ENCODE measurements around the gene PIK3AP1. TPM values are rescaled to one million over a fixed set of nuclear protein-coding genes. Genes with fewer than 3 reads are reported as not detected.
A peak's percentile ranks its signal among the peaks of the same experiment; 100 is the strongest.

PIK3AP1 gene
- total RNA-seq, 1 donor from 2014 or later, result 5.4 TPM

DNA sequence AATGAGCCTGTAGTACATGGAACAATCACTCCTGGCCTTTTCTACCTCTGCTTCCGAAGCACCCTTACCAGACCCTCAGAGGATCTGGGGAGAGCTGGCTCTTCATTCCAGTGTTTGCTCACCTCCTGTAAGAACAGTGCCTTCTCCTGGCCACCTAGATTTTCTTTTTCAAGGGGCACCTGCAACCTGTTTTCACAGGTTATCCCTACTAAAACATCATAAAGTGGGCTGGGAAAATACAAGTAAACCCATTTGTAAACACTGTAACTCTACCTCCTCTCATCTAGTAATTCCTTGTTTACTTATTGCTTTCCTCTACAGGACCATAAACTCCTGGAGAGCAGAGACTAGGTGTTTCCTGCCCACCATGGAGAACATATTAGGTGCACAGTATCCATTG is 1.1 kb downstream of the PIK3AP1 start:
- Histone ChIP-seq H3K9me3 (replicated peaks) (no peaks in the 10 kb centered on the region), H3K36me3 (no peaks in the 10 kb centered on the region), H3K4me3 (peak overlapping the region; percentile 71), H3K4me1 (peaks cover 14% of the 10 kb centered on the region), H3K27ac (replicated peaks) (no peak overlapping the region), H3K27me3 (ENCODE audit: low read depth) (peaks cover 12% of the 10 kb centered on the region)
- intact Hi-C loops (cut with micrococcal nuclease), result no loop called here
- TF ChIP-seq, protein P1, sequence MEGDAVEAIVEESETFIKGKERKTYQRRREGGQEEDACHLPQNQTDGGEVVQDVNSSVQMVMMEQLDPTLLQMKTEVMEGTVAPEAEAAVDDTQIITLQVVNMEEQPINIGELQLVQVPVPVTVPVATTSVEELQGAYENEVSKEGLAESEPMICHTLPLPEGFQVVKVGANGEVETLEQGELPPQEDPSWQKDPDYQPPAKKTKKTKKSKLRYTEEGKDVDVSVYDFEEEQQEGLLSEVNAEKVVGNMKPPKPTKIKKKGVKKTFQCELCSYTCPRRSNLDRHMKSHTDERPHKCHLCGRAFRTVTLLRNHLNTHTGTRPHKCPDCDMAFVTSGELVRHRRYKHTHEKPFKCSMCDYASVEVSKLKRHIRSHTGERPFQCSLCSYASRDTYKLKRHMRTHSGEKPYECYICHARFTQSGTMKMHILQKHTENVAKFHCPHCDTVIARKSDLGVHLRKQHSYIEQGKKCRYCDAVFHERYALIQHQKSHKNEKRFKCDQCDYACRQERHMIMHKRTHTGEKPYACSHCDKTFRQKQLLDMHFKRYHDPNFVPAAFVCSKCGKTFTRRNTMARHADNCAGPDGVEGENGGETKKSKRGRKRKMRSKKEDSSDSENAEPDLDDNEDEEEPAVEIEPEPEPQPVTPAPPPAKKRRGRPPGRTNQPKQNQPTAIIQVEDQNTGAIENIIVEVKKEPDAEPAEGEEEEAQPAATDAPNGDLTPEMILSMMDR (IDR thresholded peaks at IDR 0.05; ENCODE audit: borderline replicate concordance), result no peak
- no peak for DNase-seq

DNA sequence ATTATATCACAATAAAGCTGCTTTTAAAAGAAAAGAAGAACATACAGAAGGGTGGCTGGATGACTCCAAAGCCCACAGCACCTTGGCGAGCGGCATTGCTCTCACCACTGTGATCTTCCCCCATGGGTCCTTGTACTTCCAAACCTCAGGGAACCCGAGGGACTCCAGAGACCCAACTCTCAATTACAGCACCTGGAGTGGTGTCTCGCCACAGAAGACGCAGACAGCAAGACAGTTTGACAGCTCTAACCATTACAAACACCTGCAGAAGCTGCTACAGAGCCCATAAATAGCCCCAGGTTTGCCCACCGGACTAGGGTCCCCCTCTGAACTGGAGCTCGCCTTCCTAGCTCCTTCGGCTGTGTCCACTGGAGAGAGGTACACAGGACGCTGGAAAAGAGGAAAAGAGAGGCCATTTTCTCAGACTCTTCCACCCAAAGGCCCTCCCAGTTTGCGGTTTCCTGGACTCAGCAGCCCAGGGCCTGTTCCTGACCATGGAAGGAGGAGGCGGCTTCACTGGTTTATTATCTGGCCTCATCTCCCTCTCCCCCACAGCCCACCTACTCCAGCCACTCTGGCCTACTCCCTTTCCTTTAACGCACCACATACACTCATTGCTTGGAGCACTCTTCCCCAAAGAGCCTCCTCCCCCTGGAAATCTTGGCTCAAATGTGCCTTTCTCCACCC is 1.9 kb downstream of the PIK3AP1 start:
- H3K9me3 ChIP-seq (replicated peaks), result no peaks in the 10 kb centered on the region
- H3K36me3 ChIP-seq, result no peaks in the 10 kb centered on the region
- peaks cover 14% of the 10 kb centered on the region for H3K4me1 ChIP-seq
- intact Hi-C loops (cut with micrococcal nuclease), result no loop called here
- DNase-seq, result no peak
- TF ChIP-seq, protein P1 (IDR thresholded peaks at IDR 0.05; ENCODE audit: borderline replicate concordance), result no peak
- H3K4me3 ChIP-seq, result peak overlapping the region; percentile 71
- no peak overlapping the region for H3K27ac ChIP-seq (replicated peaks)
- peaks cover 12% of the 10 kb centered on the region for H3K27me3 ChIP-seq (ENCODE audit: low read depth)

DNA sequence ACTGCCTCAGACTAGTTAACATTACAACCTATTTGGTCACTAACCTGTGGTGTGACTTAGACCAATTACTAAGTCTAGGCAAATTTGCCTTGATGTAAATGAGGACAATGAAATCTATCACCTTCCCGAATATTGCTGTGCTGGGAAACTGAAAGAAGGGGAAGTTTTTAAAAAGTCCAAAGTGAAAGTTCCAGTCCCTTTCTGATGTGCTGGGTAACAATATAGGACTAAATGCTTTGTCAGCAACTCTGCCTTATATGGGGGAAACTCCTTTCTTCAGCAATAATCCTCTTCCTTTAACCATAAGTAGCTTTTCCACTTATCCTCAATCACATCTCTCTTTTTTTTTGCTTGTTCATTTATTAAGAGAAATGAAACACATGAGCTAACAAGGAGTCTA is 3.9 kb downstream of the PIK3AP1 start:
- TF ChIP-seq, protein P1 (IDR thresholded peaks at IDR 0.05; ENCODE audit: borderline replicate concordance), result no peak
- Histone ChIP-seq H3K27ac (replicated peaks) (no peak overlapping the region), H3K4me3 (no peak overlapping the region), H3K27me3 (ENCODE audit: low read depth) (peaks cover 12% of the 10 kb centered on the region), H3K4me1 (peaks cover 14% of the 10 kb centered on the region), H3K36me3 (no peaks in the 10 kb centered on the region), H3K9me3 (replicated peaks) (no peaks in the 10 kb centered on the region)
- intact Hi-C loops (cut with micrococcal nuclease), result no loop called here
- DNase-seq, result no peak

DNA sequence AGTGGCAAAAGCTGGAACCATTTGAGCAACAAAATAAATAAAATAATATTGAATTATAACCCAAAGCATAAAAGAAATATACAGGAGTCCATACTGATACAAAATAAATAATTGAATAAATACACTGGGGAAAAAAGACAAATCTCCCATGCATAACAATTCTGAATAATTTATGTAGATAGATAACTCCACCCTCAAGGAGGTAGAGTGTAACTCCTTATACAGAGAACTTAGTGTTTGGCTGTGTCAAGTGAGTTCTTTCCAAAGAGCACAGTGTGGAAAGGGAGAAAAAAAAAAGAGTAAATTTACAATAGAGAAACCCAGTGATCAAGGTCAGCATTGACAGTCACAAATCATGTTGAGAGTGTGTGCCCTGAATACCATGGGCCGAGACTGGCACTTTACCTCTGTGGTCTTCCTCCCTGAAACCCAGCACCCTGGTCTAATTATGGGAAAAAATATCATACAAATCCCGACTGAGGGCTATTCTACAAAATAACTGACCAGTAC is 5.5 kb downstream of the PIK3AP1 start:
- H3K36me3 ChIP-seq, result no peaks in the 10 kb centered on the region
- intact Hi-C loops (cut with micrococcal nuclease), result no loop called here
- H3K4me3 ChIP-seq, result no peak overlapping the region
- no peaks in the 10 kb centered on the region for H3K4me1 ChIP-seq
- peaks cover 2% of the 10 kb centered on the region for H3K27me3 ChIP-seq (ENCODE audit: low read depth)
- H3K27ac ChIP-seq (replicated peaks), result no peak overlapping the region
- TF ChIP-seq, protein P1 (IDR thresholded peaks at IDR 0.05; ENCODE audit: borderline replicate concordance), result no peak
- H3K9me3 ChIP-seq (replicated peaks), result no peaks in the 10 kb centered on the region
- no peak for DNase-seq

DNA sequence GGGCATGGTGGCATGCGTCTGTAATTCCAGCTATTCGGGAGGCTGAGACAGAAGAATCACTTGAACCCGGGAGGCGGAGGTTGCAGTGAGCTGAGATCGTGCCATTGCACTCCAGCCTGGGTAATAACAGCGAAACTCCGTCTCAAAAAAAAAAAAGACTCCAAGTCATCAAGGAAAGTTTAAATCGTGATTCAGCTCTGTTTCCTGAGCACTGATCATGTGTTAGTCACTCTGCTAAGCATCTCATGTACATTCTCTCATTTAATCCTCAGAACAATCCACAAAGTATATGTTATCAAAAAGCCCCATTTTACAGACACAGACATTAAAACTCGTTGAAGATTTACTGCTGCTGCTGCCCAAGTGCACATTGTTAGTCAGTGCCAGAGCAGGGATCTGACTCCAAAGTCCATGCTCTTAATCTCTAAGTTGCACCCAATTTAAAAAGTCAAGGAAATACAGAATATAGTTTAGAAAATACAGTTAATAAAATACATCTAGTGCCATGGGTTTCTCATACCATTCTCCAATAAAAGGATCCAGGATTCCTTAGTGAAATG is 6.2 kb downstream of the PIK3AP1 start:
- TF ChIP-seq, protein P1 (IDR thresholded peaks at IDR 0.05; ENCODE audit: borderline replicate concordance), result no peak
- intact Hi-C loops (cut with micrococcal nuclease), result no loop called here

More for the DNA sequence above, 6.2 kb downstream of the PIK3AP1 start:
- no peak overlapping the region for H3K27ac ChIP-seq (replicated peaks)
- no peak for DNase-seq
- peaks cover 4% of the 10 kb centered on the region for H3K27me3 ChIP-seq (ENCODE audit: low read depth)
- no peaks in the 10 kb centered on the region for H3K4me1 ChIP-seq
- no peaks in the 10 kb centered on the region for H3K9me3 ChIP-seq (replicated peaks)
- no peak overlapping the region for H3K4me3 ChIP-seq
- no peaks in the 10 kb centered on the region for H3K36me3 ChIP-seq
